PC-9 (cell line): ENCODE measurements around the gene PMAIP1.

Experiments used
- CTCF ChIP-seq: fragments of 200-600 bp; sonication (generic); conservative IDR thresholded peaks from 2 replicates; pipeline ENCODE4 v1.6.1; 2017; ENCODE audit warnings: mixed run types, antibody characterized with exemption, mild to moderate bottlenecking, moderate library complexity
- EZH2 ChIP-seq: fragments of 200-600 bp; sonication (generic); IDR thresholded peaks from 2 replicates; pipeline ENCODE4 v1.8.0; 2017; ENCODE audit warnings: antibody characterized with exemption, low read depth

DNA sequence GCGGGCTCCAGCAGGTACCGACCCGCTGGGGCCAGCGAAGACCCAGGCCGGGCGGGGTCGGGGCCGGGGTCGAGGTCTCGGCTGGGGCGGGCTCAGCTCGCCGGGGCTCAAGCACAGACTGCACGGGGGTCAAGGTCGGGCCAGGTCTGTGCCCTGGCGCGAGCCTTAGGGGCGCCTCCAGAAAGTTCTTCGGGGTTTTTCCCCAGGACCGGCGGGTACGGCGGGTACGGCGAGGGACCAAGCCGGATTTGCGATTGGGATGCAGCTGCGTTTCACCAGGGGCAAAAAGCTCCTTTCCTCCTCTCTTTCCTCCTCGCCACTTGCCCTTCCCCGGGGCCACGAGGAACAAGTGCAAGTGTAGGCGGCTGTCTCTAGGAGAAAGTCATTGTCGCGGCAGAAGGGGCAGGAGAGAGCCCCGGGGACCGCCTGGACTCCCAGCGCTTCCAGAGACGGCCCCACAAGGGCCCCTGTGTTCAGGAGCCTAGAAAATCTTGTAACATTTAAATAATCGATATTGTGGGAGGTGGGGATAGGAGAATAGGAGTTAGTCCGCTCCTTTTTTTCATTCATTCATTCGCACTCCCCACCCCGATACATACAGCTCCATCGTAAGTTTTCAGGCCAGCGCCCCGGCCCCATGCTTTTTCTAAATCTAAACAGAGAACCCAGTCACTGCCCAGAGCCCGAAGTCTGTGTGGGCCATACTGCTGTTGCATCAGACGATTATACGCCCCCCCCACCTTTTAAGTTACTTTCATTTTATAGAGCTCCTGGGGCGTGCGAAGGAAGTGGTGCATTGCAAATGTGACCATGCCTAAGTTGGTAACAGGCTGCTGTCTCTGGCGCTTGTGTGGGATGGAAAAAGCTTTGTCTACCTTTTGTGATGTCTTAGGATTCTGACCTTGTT, 679 bp downstream of the PMAIP1 start:
- TF ChIP-seq EZH2 (no peak), CTCF (no peak)
